ENCODE results near the gene CNTNAP2.
"Not testable (repeated sequence)": the region's sequence is repeated elsewhere in the genome, so short reads cannot be mapped to it uniquely, and the experiment has no call there.

Gene CNTNAP2

GRCh38 chr7:147700702-147701101 lies 1584.1 kb downstream of the CNTNAP2 start:
- DNase-seq = no peak

- DNase-seq = no peak
Measured at GRCh38 chr7:147707926-147708325, 1591.3 kb downstream of the CNTNAP2 start.

GRCh38 chr7:147708871-147709270 lies 1592.3 kb downstream of the CNTNAP2 start:
- no peak for DNase-seq

GRCh38 chr7:147711447-147711846 lies 1594.8 kb downstream of the CNTNAP2 start:
- DNase-seq = no peak

GRCh38 chr7:147721962-147722830 lies 1605.6 kb downstream of the CNTNAP2 start:
- DNase-seq = no peak

GRCh38 chr7:147723536-147723935 lies 1606.9 kb downstream of the CNTNAP2 start:
- DNase-seq = no peak

GRCh38 chr7:147731311-147731710 lies 1614.7 kb downstream of the CNTNAP2 start:
- no peak for DNase-seq

GRCh38 chr7:147737559-147738214 lies 1621.1 kb downstream of the CNTNAP2 start:
- not testable (repeated sequence) for DNase-seq

- no peak for DNase-seq
Measured at GRCh38 chr7:147742301-147742700, 1625.7 kb downstream of the CNTNAP2 start.

GRCh38 chr7:147756300-147756699 lies 1639.7 kb downstream of the CNTNAP2 start:
- DNase-seq = no peak

- DNase-seq = no peak
Measured at GRCh38 chr7:147759327-147759943, 1642.8 kb downstream of the CNTNAP2 start.

- no peak for DNase-seq
Measured at GRCh38 chr7:147765301-147765700, 1648.7 kb downstream of the CNTNAP2 start.

- DNase-seq = no peak
Measured at GRCh38 chr7:147771344-147771743, 1654.7 kb downstream of the CNTNAP2 start.

GRCh38 chr7:147774461-147774860 lies 1657.9 kb downstream of the CNTNAP2 start:
- DNase-seq = no peak

GRCh38 chr7:147775516-147776284 lies 1659.1 kb downstream of the CNTNAP2 start:
- no peak for DNase-seq

GRCh38 chr7:147777309-147777708 lies 1660.7 kb downstream of the CNTNAP2 start:
- no peak for DNase-seq

GRCh38 chr7:147779949-147780348 lies 1663.3 kb downstream of the CNTNAP2 start:
- no peak for DNase-seq

GRCh38 chr7:147796581-147796980 lies 1680.0 kb downstream of the CNTNAP2 start:
- no peak for DNase-seq

- no peak for DNase-seq
Measured at GRCh38 chr7:147798001-147798400, 1681.4 kb downstream of the CNTNAP2 start.

GRCh38 chr7:147801762-147802161 lies 1685.2 kb downstream of the CNTNAP2 start:
- DNase-seq = not testable (repeated sequence)

GRCh38 chr7:147803151-147803550 lies 1686.5 kb downstream of the CNTNAP2 start:
- no peak for DNase-seq

GRCh38 chr7:147803606-147804005 lies 1687.0 kb downstream of the CNTNAP2 start:
- peak; percentile 96 for DNase-seq

GRCh38 chr7:147804032-147804431 lies 1687.4 kb downstream of the CNTNAP2 start:
- DNase-seq = no peak
